Trophoblast cell (in vitro differentiated cells and primary cell): ENCODE data around the gene FBXL22.
A peak's percentile ranks its signal among the peaks of the same experiment; 100 is the strongest.

Experiments
- DNase-seq, 2 donors: peaks; one replicate each; pipeline ENCODE4 v3.0.0-alpha.2; 2016
- H2AFZ ChIP-seq: 2 replicates; pipeline ENCODE4 v1.6.1; 2013; ENCODE audit warnings: low read length, moderate library complexity, mild to moderate bottlenecking; ENCODE audit not compliant: insufficient read depth, poor library complexity
- H2AK5ac ChIP-seq: 2 replicates; pipeline ENCODE4 v1.6.1; 2013; ENCODE audit warnings: mild to moderate bottlenecking, low read length
- H2BK120ac ChIP-seq: 2 replicates; pipeline ENCODE4 v1.6.1; 2013; ENCODE audit warnings: low read length, mild to moderate bottlenecking, moderate library complexity; ENCODE audit not compliant: insufficient read depth, poor library complexity
- H2BK12ac ChIP-seq: 2 replicates; pipeline ENCODE4 v1.6.1; 2013; ENCODE audit warnings: mild to moderate bottlenecking, low read length, moderate library complexity
- H2BK5ac ChIP-seq: 2 replicates; pipeline ENCODE4 v1.6.1; 2013; ENCODE audit warnings: low read length, low read depth, moderate library complexity, mild to moderate bottlenecking; ENCODE audit not compliant: poor library complexity
- H3K14ac ChIP-seq: 2 replicates; pipeline ENCODE4 v1.6.1; 2013; ENCODE audit warnings: mild to moderate bottlenecking, low read length
- H3K18ac ChIP-seq: 2 replicates; pipeline ENCODE4 v1.6.1; 2013; ENCODE audit warnings: mild to moderate bottlenecking, low read length
- H3K23ac ChIP-seq: 2 replicates; pipeline ENCODE4 v1.6.1; 2013; ENCODE audit warnings: low read length
- H3K27ac ChIP-seq: 2 replicates; pipeline ENCODE4 v1.5.1; 2013; ENCODE audit warnings: low read depth, mild to moderate bottlenecking, inconsistent platforms, low read length, moderate library complexity
- H3K27me3 ChIP-seq: 2 replicates; pipeline ENCODE4 v1.6.1; 2013; ENCODE audit warnings: inconsistent platforms, mild to moderate bottlenecking, low read length, moderate library complexity; ENCODE audit not compliant: insufficient read depth
- H3K36me3 ChIP-seq, 2 experiments: 1 replicate in 1 of 2; 2 replicates in 1 of 2; pipeline ENCODE4 v1.6.1; 2013; ENCODE audit warnings: low read length in 2 of 2, mild to moderate bottlenecking in 2 of 2, moderate library complexity in 1 of 2; ENCODE audit not compliant: insufficient read depth in 2 of 2, control insufficient read depth in 1 of 2
- H3K4ac ChIP-seq: 2 replicates; pipeline ENCODE4 v1.6.1; 2013; ENCODE audit warnings: low read depth, mild to moderate bottlenecking, low read length, moderate library complexity
- H3K4me1 ChIP-seq, 2 experiments: 1 replicate in 1 of 2; 2 replicates in 1 of 2; pipeline ENCODE4 v1.6.1; 2013; ENCODE audit warnings: low read length in 2 of 2, mild to moderate bottlenecking in 2 of 2, moderate library complexity in 1 of 2; ENCODE audit not compliant: insufficient read depth in 2 of 2, control insufficient read depth in 1 of 2
- H3K4me2 ChIP-seq: 2 replicates; pipeline ENCODE4 v1.6.1; 2013; ENCODE audit warnings: inconsistent platforms, mild to moderate bottlenecking, low read length, moderate library complexity
- H3K4me3 ChIP-seq: 2 replicates; pipeline ENCODE4 v1.5.1; 2013; ENCODE audit warnings: mild to moderate bottlenecking, low read depth, low read length, inconsistent platforms
- H3K79me1 ChIP-seq: one replicate; pipeline ENCODE4 v1.6.1; 2013; ENCODE audit warnings: low read length
- H3K79me2 ChIP-seq: 2 replicates; pipeline ENCODE4 v1.6.1; 2013; ENCODE audit warnings: low read length, mild to moderate bottlenecking; ENCODE audit not compliant: control insufficient read depth, insufficient read depth, poor library complexity
- H3K9ac ChIP-seq: 2 replicates; pipeline ENCODE4 v1.6.1; 2013; ENCODE audit warnings: mild to moderate bottlenecking, low read length
- H3K9me3 ChIP-seq: 2 replicates; pipeline ENCODE4 v1.6.1; 2013; ENCODE audit warnings: low read depth, mild to moderate bottlenecking, control low read depth, inconsistent platforms, low read length; ENCODE audit not compliant: insufficient read depth
- H4K12ac ChIP-seq: 2 replicates; pipeline ENCODE4 v1.6.1; 2013; ENCODE audit warnings: low read depth, mild to moderate bottlenecking, low read length, moderate library complexity
- H4K8ac ChIP-seq: 2 replicates; pipeline ENCODE4 v1.6.1; 2013; ENCODE audit warnings: low read depth, mild to moderate bottlenecking, low read length, moderate library complexity
- H4K91ac ChIP-seq: one replicate; pipeline ENCODE4 v1.6.1; 2013; ENCODE audit warnings: low read depth, mild to moderate bottlenecking, low read length, moderate library complexity
- WGBS: extraction: QIAGEN DNeasy Blood & Tissue Kit; methylation state at CpG from one replicate; pipeline ENCODE4 v1.1.7; 2013; ENCODE audit warnings: missing lambda C conversion rate; ENCODE audit not compliant: insufficient read length, insufficient coverage; ENCODE audit errors: extremely low coverage; 5-methylcytosine and 5-hydroxymethylcytosine counted together

FBXL22 gene

DNA sequence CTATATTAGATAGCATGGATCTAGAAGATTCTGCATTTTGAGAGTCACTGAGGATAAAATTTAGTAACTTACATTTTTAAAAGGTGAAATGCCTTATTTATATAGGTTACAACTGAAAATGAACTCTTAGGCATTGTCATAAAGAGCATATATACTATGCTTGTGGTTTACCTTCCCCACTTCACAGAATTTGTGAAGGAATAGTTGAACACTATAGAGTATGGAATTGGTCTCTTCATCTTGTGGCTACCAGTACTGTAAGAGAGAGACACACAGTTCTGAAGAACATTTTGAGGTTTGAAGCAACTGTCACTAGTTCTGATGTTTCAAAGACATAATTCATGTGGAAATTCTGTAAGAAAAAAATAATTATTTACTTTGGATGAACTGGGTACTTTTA is 41.7 kb upstream of the FBXL22 start:
- Histone ChIP-seq H3K36me3 (peaks cover 4 to 6% of the 10 kb centered on the region in 2 experiments), H3K4me3 (no peak overlapping the region), H3K4me1 (no peaks in the 10 kb centered on the region), H2AK5ac (no peak overlapping the region), H3K9ac (no peak overlapping the region), H3K4ac (no peak overlapping the region), H2BK12ac (no peak overlapping the region), H3K79me1 (no peaks in the 10 kb centered on the region), H3K23ac (no peak overlapping the region), H4K8ac (no peak overlapping the region), H3K9me3 (no peaks in the 10 kb centered on the region), H4K91ac (no peak overlapping the region), H3K4me2 (no peak overlapping the region), H3K14ac (no peak overlapping the region), H3K27me3 (no peaks in the 10 kb centered on the region), H3K27ac (no peak overlapping the region), H3K18ac (no peak overlapping the region), H2BK120ac (no peak overlapping the region), H3K79me2 (no peaks in the 10 kb centered on the region), H4K12ac (no peak overlapping the region), H2AFZ (no peak overlapping the region), H2BK5ac (no peak overlapping the region)
- no peak for DNase-seq

- Histone ChIP-seq H3K18ac (no peak overlapping the region), H3K27ac (no peak overlapping the region), H3K4me2 (no peak overlapping the region), H3K4ac (no peak overlapping the region), H3K9ac (no peak overlapping the region), H3K23ac (peak overlapping the region; percentile 59), H3K27me3 (no peaks in the 10 kb centered on the region), H2AK5ac (no peak overlapping the region), H3K79me1 (no peaks in the 10 kb centered on the region), H2AFZ (no peak overlapping the region), H3K9me3 (no peaks in the 10 kb centered on the region), H2BK120ac (no peak overlapping the region), H3K4me1 (peaks cover 0 to under 1% of the 10 kb centered on the region in 2 experiments), H3K14ac (no peak overlapping the region), H2BK12ac (no peak overlapping the region), H2BK5ac (no peak overlapping the region), H4K91ac (no peak overlapping the region), H3K36me3 (peaks cover 4 to 6% of the 10 kb centered on the region in 2 experiments), H4K8ac (no peak overlapping the region), H3K4me3 (no peak overlapping the region), H3K79me2 (no peaks in the 10 kb centered on the region), H4K12ac (no peak overlapping the region)
- no peak for DNase-seq
- WGBS, result no CpG with 5 or more reads among the region's 6 CpGs
These were observed 40.9 kb upstream of the FBXL22 start for GRCh38 chr15:63556246-63556645.

- Histone ChIP-seq H2AK5ac (no peak overlapping the region), H3K4me3 (no peak overlapping the region), H3K27ac (no peak overlapping the region), H3K4ac (no peak overlapping the region), H3K23ac (no peak overlapping the region), H3K4me1 (peaks cover 0 to 3% of the 10 kb centered on the region in 2 experiments), H3K4me2 (no peak overlapping the region), H3K18ac (no peak overlapping the region), H4K12ac (no peak overlapping the region), H3K79me1 (no peaks in the 10 kb centered on the region), H3K9me3 (no peaks in the 10 kb centered on the region), H4K91ac (no peak overlapping the region), H3K14ac (no peak overlapping the region), H2BK12ac (no peak overlapping the region), H2BK120ac (no peak overlapping the region), H3K36me3 (peaks cover 4 to 8% of the 10 kb centered on the region in 2 experiments), H3K79me2 (no peaks in the 10 kb centered on the region), H2AFZ (no peak overlapping the region), H4K8ac (no peak overlapping the region), H3K27me3 (no peaks in the 10 kb centered on the region), H2BK5ac (no peak overlapping the region), H3K9ac (no peak overlapping the region)
- DNase-seq, result no peak
- WGBS, result no CpG with 5 or more reads among the region's 7 CpGs
These were observed 40.5 kb upstream of the FBXL22 start for GRCh38 chr15:63556736-63557135.

DNA sequence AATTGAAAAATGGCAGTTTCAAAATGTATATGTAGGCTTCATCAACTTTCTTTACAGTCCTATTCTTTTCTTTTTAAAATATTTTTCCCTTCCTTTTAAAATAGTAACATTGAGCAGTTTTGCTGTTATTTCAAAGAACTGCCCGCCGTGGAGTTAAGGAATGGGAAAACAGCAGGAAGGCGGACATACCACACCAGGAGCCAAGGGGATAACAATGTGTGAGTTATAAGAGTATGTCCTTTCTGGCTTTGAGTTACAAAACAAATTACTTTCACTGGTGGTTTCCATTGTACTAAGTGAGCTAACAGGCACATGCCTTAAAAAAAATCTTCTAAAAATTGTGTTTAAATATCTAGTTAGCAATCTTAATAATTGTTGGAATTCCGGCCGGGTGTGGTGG is 37.4 kb upstream of the FBXL22 start:
- H3K4me1 ChIP-seq, result peaks cover 0 to 3% of the 10 kb centered on the region in 2 experiments
- H3K9me3 ChIP-seq, result no peaks in the 10 kb centered on the region
- no peak overlapping the region for H2BK120ac ChIP-seq
- H3K79me2 ChIP-seq, result no peaks in the 10 kb centered on the region
- WGBS, result no CpG with 5 or more reads among the region's 5 CpGs
- no peak overlapping the region for H3K14ac ChIP-seq
- H4K91ac ChIP-seq, result no peak overlapping the region
- no peak overlapping the region for H2BK12ac ChIP-seq
- H3K4me2 ChIP-seq, result no peak overlapping the region
- DNase-seq, result peak; percentile 71 to 90
- no peak overlapping the region for H3K4me3 ChIP-seq
- no peak overlapping the region for H2AK5ac ChIP-seq
- H3K27me3 ChIP-seq, result no peaks in the 10 kb centered on the region
- no peak overlapping the region for H3K4ac ChIP-seq
- H3K23ac ChIP-seq, result no peak overlapping the region
- no peak overlapping the region for H3K9ac ChIP-seq
- H3K18ac ChIP-seq, result no peak overlapping the region
- no peak overlapping the region for H4K8ac ChIP-seq
- no peak overlapping the region for H4K12ac ChIP-seq
- H2BK5ac ChIP-seq, result no peak overlapping the region
- H2AFZ ChIP-seq, result no peak overlapping the region
- H3K79me1 ChIP-seq, result no peaks in the 10 kb centered on the region
- no peak overlapping the region for H3K27ac ChIP-seq
- H3K36me3 ChIP-seq, result peaks cover 10 to 11% of the 10 kb centered on the region in 2 experiments
